Measurements from ENCODE around the gene TSC22D1.

DNA sequence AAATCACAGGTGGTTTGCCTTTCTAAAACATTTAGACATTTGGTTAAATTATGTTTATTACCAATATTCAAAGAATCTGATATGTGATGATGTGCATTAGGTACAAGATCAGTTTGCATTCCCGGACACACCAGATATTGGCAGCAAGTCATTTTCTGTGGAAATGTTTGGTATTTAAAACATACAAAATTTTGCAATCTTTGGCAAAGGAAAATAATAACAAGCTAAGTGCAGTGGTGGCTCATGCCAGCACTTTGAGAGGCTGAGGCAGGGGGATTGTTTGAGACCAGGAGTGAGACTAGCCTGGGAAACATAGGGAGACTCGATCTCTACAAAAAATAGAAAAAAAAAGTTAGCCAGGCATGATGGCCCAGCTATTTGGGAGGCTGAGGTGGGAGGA lies 29.1 kb upstream of the TSC22D1 start:
- TF ChIP-seq CTCF (IDR thresholded peaks at IDR 0.05; ENCODE audit: poor library complexity, severe bottlenecking): no peak
- TF ChIP-seq POLR2AphosphoS5 (IDR thresholded peaks at IDR 0.05): no peak
- TF ChIP-seq RAD21 (conservative IDR thresholded peaks at IDR 0.05): no peak
- no peak for TF ChIP-seq EZH2 (IDR thresholded peaks at IDR 0.05; ENCODE audit: borderline replicate concordance, insufficient read depth, low read length, poor library complexity, severe bottlenecking)
- no peak for TF ChIP-seq MXI1 (conservative IDR thresholded peaks at IDR 0.05; ENCODE audit: poor library complexity, severe bottlenecking)
- TF ChIP-seq EP300 (conservative IDR thresholded peaks at IDR 0.05; ENCODE audit: poor library complexity, severe bottlenecking): no peak
- TF ChIP-seq REST (IDR thresholded peaks at IDR 0.05; ENCODE audit: borderline replicate concordance): no peak
- no peak for TF ChIP-seq SMC3 (conservative IDR thresholded peaks at IDR 0.05; ENCODE audit: poor library complexity)
- no peak for TF ChIP-seq TAF1 (IDR thresholded peaks at IDR 0.05; ENCODE audit: low read depth)

Measured in neural cell (in vitro differentiated cells).